HG03103 (cell line): ENCODE results near the gene CFAP161.

Source experiments
- ATAC-seq: cut with Tn5 transposase; IDR thresholded peaks from one replicate; pipeline ENCODE4 v1.9.1; 2021; ENCODE audit warnings: low read depth; ENCODE audit not compliant: unreplicated experiment

Gene CFAP161, protein sequence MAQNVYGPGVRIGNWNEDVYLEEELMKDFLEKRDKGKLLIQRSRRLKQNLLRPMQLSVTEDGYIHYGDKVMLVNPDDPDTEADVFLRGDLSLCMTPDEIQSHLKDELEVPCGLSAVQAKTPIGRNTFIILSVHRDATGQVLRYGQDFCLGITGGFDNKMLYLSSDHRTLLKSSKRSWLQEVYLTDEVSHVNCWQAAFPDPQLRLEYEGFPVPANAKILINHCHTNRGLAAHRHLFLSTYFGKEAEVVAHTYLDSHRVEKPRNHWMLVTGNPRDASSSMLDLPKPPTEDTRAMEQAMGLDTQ

GRCh38 chr15:81133782-81134461 is at the start of gene CFAP161:
Gene CFAP161, plus strand, starts transcription at chr15:81134270. Its CDS starts 60 bp downstream, at chr15:81134330.
- ATAC-seq = no peak

GRCh38 chr15:81084716-81085115 is 49.4 kb upstream of the CFAP161 start:
- ATAC-seq = no peak

DNA sequence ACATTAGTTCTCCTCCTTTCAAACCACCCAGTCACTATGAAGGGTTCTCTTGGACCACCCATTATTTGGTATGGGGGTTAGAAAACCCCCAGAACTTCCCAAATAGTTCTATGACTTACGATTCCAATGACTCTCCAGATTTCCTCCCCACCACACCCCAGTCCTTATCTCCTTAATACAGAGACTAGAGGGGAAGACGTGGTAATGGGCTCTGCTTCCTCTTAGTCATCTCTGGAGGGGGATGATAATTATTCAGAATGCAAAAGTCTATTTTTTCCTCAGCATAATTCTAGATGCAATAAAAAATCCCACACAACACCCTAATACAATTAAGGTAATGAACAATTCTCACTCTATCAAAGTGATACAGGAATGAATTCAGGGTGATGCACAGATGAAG is 48.9 kb upstream of the CFAP161 start:
- no peak for ATAC-seq

GRCh38 chr15:81085898-81086297 is 48.2 kb upstream of the CFAP161 start:
- no peak for ATAC-seq

GRCh38 chr15:81087066-81087465 is 47.0 kb upstream of the CFAP161 start:
- ATAC-seq = no peak

- no peak for ATAC-seq
These were observed 46.4 kb upstream of the CFAP161 start for GRCh38 chr15:81087694-81088093.

GRCh38 chr15:81088470-81089013 is 45.5 kb upstream of the CFAP161 start:
- no peak for ATAC-seq

DNA sequence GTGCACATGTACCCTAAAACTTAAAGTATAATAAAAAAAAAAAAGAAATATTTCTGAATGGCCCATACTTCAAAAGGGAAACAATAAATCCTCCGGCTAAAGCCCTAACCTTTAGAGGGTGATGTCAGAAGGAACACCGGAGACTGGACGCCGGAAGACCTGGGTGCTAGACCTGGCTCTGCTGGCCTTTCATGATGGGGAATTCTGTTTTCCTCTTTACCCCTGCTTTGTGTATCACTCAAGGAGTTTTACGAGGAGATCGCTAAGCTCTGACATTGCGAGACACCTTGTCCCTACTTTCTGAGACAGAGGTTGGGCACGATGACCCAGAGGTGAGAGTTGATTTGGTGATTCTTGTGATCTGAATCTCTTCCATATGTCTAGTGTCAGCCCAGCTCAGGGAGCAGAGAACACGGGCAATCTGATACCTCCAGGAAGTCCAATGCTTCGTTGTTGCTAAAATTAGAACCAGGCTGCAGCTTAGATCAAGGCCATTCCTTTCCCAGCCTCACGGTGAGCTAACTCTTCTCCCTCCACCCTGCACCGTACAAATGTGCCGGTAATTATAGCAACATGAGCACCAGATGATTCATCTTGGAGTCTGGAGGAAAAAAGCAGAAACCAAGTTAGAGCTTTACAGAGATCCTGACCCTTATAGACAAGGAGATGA is 42.0 kb upstream of the CFAP161 start:
- no peak for ATAC-seq

- no peak for ATAC-seq
These were observed 41.5 kb upstream of the CFAP161 start for GRCh38 chr15:81092559-81092902.

DNA sequence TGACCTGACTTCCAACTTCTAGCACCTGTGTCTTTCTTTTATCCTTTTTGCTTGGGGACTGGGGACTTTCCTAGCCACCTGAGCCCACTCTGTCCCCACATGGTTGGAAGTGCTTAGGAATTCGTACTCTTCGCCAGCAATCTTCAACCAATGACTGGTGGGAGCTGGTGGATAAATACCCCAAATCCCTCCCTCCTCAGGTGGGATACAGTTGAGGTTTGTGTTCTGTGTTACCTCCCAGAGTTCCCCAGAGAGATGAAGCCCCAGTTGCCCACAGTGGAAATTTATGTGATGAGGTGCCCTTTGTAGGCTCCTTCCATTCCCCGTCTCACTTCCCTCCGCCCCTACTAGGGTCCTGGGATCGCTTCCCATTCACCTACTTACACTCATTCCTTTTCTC is 40.1 kb upstream of the CFAP161 start:
- ATAC-seq = no peak

DNA sequence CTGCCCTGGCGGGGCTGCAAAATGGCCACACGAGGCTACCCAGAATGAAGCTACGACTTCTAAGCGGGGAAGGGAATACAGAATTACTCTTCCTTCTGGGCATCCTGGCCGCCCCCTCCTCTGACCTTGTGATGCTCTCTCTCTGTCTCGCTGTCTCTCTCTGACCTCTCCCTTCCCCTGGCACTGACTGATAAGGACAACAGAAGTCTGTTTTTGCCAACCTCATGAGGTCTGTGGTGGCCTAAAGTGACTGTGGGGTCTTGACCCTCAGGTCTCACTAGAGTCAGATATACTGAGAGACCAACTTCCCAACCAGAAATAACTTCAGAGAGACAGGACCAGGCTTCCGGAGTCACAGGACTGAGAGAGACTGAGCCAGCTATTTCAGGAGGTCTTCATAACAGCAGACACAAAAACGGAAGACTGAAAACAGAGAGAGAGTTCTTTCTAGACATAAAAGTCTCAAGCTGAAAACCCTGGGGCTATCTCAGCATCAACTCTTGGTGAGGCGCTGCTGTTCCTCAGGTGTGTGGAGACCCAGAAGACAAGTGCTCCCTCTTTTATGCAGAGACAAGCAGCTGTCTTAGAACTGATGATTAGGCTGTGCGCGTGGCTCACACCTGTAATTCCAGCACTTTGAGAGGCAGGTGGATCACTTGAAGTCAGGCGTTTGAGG is 38.2 kb upstream of the CFAP161 start:
- no peak for ATAC-seq

DNA sequence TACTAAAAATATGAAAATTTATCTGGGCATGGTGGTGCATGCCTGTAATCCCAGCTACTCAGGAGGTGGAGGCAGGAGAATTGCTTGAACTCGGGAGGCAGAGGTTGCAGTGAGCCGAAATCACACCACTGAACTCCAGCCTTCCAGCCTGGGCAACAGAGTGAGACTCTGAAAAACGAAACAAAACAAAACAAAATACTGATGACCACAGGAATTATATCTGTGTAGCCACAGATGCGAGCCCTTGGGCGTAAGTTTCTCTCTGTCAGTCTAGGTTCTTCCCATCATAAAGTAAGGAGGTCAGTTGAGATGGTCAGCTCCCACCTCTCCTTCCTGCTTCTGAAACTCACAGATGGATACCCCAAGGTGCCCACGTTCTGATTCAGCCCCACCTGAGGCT is 37.7 kb upstream of the CFAP161 start:
- ATAC-seq = no peak

DNA sequence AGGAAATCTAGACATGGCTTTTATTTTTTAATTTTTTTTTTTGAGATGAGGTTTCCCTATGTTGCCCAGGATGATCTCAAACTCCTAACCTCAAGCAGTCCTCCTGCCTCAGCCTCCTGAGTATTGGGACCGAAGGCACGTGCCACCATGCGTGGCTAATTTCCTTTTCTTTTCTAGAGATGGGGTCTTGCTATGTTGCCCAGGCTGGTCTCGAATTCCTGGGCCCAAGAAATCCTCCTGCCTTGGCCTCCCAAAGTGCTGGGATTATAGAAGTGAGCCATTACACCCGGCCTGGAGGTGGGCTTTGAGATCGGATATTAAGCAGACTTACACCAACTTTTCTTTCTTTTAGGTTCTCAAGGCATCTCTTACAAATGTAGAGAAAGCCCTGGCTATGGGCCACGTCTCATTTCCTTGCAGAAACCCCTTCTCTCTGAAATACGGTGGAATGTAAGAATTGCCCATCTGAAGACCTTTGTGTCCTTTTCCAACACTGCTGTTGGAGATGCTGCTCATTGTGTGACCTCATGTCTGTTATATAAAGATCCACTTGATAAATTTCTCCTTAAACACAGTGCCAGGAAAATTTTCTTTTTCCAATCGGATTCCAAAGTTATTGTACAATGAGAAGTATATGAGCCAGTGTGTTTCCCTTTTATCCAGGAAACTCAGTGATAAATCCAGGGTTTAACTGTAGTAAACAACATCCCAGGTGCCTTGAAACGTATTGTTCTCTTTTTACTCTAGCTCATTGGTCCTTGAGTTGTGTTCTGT is 36.8 kb upstream of the CFAP161 start:
- no peak for ATAC-seq

DNA sequence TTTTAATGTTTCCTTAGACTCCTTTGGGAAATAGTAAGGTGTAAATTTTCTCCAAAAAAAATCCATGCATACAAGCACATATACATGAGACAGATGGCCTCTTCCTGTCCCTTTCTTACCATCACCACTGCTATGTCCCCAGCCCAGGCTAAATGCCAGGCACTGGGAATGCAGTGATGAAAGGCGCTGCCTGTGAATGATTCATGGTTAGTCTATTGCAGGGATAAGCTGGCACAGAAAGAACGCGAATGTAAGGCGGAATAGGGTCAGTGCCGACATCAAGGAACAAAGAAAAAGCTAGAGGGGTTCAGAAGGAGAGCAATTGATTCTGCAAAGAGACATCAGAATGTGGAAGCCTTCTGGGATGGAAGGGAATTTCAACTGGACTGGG is 36.2 kb upstream of the CFAP161 start:
- no peak for ATAC-seq

GRCh38 chr15:81098349-81098748 is 35.7 kb upstream of the CFAP161 start:
- ATAC-seq = no peak

GRCh38 chr15:81098861-81099651 is 35.0 kb upstream of the CFAP161 start:
- no peak for ATAC-seq

GRCh38 chr15:81101894-81102815 is 31.9 kb upstream of the CFAP161 start:
- no peak for ATAC-seq

DNA sequence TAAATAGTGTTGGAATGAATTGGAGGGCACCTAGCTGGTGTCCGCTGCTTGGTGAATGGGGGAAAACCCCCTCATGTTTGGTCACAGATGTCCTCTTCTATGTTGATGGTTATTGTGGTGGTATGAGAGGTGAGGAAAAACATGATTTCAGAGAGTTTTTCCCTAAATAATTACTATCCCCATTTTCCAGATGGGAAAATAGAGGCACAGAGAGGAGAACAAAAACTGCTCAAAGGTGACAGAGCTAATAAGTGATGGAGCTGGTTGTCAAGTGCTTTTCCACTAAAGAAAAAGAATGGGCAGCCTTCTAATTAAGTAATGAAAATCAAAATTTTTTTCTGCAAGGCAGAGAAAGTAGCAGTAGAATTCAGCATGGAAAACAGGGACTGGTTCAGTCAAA is 30.2 kb upstream of the CFAP161 start:
- no peak for ATAC-seq
